ENCODE results near the gene CMTM5.

- TF ChIP-seq TCF7L2 (IDR thresholded peaks at IDR 0.05; ENCODE audit: low read depth, low read length) (no peak), POLR2AphosphoS5 (IDR thresholded peaks at IDR 0.05; ENCODE audit: low read depth, low read length) (no peak)
- TF ChIP-seq, protein P1, sequence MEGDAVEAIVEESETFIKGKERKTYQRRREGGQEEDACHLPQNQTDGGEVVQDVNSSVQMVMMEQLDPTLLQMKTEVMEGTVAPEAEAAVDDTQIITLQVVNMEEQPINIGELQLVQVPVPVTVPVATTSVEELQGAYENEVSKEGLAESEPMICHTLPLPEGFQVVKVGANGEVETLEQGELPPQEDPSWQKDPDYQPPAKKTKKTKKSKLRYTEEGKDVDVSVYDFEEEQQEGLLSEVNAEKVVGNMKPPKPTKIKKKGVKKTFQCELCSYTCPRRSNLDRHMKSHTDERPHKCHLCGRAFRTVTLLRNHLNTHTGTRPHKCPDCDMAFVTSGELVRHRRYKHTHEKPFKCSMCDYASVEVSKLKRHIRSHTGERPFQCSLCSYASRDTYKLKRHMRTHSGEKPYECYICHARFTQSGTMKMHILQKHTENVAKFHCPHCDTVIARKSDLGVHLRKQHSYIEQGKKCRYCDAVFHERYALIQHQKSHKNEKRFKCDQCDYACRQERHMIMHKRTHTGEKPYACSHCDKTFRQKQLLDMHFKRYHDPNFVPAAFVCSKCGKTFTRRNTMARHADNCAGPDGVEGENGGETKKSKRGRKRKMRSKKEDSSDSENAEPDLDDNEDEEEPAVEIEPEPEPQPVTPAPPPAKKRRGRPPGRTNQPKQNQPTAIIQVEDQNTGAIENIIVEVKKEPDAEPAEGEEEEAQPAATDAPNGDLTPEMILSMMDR (IDR thresholded peaks at IDR 0.05), result no peak
Observed at GRCh38 chr14:23399591-23399990, 22.7 kb downstream of the CMTM5 start.
